ENCODE results near the gene FAM222B.

Gene FAM222B

DNA sequence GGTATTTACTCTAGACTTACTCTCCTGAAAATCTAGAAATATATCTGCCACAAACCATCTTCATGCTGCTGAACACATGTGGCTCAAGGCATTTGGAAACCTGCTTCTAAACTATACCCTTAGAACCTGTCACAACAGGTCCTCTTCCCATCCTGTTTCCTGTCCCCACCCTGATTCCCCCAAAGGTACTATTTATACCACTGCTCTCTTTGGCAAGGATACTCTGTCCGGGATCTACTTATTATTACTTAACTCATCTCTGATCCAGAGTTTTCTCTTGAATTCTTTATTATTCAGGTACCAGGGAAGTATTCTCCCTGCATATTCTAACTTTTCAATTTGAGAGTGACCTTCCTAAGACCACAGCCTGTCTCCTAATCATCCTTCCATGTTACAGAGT, 65.4 kb downstream of the FAM222B start:
- Histone ChIP-seq H3K4me1 (ENCODE audit: control insufficient read depth, insufficient read depth, low read length, unreplicated experiment) (no peaks in the 10 kb centered on the region), H3K4me3 (ENCODE audit: low read depth, low read length) (no peak overlapping the region), H3K27ac (ENCODE audit: low read depth, low read length) (no peak overlapping the region), H3K36me3 (ENCODE audit: insufficient read depth, low read length) (peaks cover 15% of the 10 kb centered on the region), H3K27me3 (ENCODE audit: insufficient read depth, low read length) (no peaks in the 10 kb centered on the region), H3K79me2 (ENCODE audit: control insufficient read depth, insufficient read depth, low read length, unreplicated experiment) (peaks cover 52% of the 10 kb centered on the region), H2AFZ (ENCODE audit: low read length, unreplicated experiment) (no peak overlapping the region)

GRCh38 chr17:28774206-28774605, 68.4 kb downstream of the FAM222B start:
- Histone ChIP-seq H2AFZ (ENCODE audit: low read length, unreplicated experiment) (no peak overlapping the region), H3K36me3 (ENCODE audit: insufficient read depth, low read length) (peaks cover 4% of the 10 kb centered on the region; the same call in 1 of the 2 replicates), H3K79me2 (ENCODE audit: control insufficient read depth, insufficient read depth, low read length, unreplicated experiment) (peaks cover 53% of the 10 kb centered on the region), H3K27ac (ENCODE audit: low read depth, low read length) (no peak overlapping the region), H3K4me1 (ENCODE audit: control insufficient read depth, insufficient read depth, low read length, unreplicated experiment) (no peaks in the 10 kb centered on the region), H3K27me3 (ENCODE audit: insufficient read depth, low read length) (no peaks in the 10 kb centered on the region), H3K4me3 (ENCODE audit: low read depth, low read length) (no peak overlapping the region)

GRCh38 chr17:28773736-28774135, 68.9 kb downstream of the FAM222B start:
- Histone ChIP-seq H3K79me2 (ENCODE audit: control insufficient read depth, insufficient read depth, low read length, unreplicated experiment) (peaks cover 48% of the 10 kb centered on the region), H3K36me3 (ENCODE audit: insufficient read depth, low read length) (no peaks in the 10 kb centered on the region), H2AFZ (ENCODE audit: low read length, unreplicated experiment) (no peak overlapping the region), H3K27me3 (ENCODE audit: insufficient read depth, low read length) (no peaks in the 10 kb centered on the region), H3K4me3 (ENCODE audit: low read depth, low read length) (no peak overlapping the region), H3K4me1 (ENCODE audit: control insufficient read depth, insufficient read depth, low read length, unreplicated experiment) (no peaks in the 10 kb centered on the region), H3K27ac (ENCODE audit: low read depth, low read length) (no peak overlapping the region)

GRCh38 chr17:28765038-28765437, 77.6 kb downstream of the FAM222B start:
- H3K36me3 ChIP-seq (ENCODE audit: insufficient read depth, low read length), result peaks cover 19% of the 10 kb centered on the region
- no peak overlapping the region for H3K4me3 ChIP-seq (ENCODE audit: low read depth, low read length)
- H2AFZ ChIP-seq (ENCODE audit: low read length, unreplicated experiment), result no peak overlapping the region
- H3K4me1 ChIP-seq (ENCODE audit: control insufficient read depth, insufficient read depth, low read length, unreplicated experiment), result peaks cover 7% of the 10 kb centered on the region
- H3K79me2 ChIP-seq (ENCODE audit: control insufficient read depth, insufficient read depth, low read length, unreplicated experiment), result peaks cover 34% of the 10 kb centered on the region
- no peak overlapping the region for H3K27ac ChIP-seq (ENCODE audit: low read depth, low read length)
- no peaks in the 10 kb centered on the region for H3K27me3 ChIP-seq (ENCODE audit: insufficient read depth, low read length)

DNA sequence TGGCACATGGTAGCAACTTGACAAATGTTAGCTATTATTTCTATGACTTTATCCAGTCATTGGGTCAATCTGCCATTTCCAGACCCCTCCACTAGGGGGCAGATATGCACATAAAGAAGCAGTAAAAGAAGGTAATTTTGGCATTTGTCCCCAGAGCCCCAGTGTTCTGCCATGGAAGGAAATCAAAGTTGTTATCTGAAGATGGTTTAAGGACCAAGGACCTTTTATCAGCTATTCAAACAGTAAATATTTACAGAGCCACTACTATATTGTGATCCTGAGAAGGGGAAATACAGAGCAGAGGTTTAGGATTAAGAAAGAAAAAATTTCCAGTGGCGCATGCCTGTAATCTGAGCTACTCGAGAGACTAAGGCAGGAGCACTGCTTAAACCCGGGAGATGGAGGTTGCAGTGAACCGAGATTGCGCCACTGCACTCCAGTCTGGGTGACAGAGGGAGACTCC, 78.8 kb downstream of the FAM222B start:
- Histone ChIP-seq H3K27ac (ENCODE audit: low read depth, low read length) (no peak overlapping the region), H3K36me3 (ENCODE audit: insufficient read depth, low read length) (peaks cover 19% of the 10 kb centered on the region), H2AFZ (ENCODE audit: low read length, unreplicated experiment) (no peak overlapping the region), H3K79me2 (ENCODE audit: control insufficient read depth, insufficient read depth, low read length, unreplicated experiment) (peaks cover 28% of the 10 kb centered on the region), H3K4me1 (ENCODE audit: control insufficient read depth, insufficient read depth, low read length, unreplicated experiment) (peaks cover 7% of the 10 kb centered on the region), H3K27me3 (ENCODE audit: insufficient read depth, low read length) (no peaks in the 10 kb centered on the region), H3K4me3 (ENCODE audit: low read depth, low read length) (no peak overlapping the region)

- peaks cover 7% of the 10 kb centered on the region for H3K4me1 ChIP-seq (ENCODE audit: control insufficient read depth, insufficient read depth, low read length, unreplicated experiment)
- no peak overlapping the region for H2AFZ ChIP-seq (ENCODE audit: low read length, unreplicated experiment)
- peaks cover 19% of the 10 kb centered on the region for H3K36me3 ChIP-seq (ENCODE audit: insufficient read depth, low read length)
- H3K27ac ChIP-seq (ENCODE audit: low read depth, low read length), result no peak overlapping the region
- no peaks in the 10 kb centered on the region for H3K27me3 ChIP-seq (ENCODE audit: insufficient read depth, low read length)
- H3K79me2 ChIP-seq (ENCODE audit: control insufficient read depth, insufficient read depth, low read length, unreplicated experiment), result peaks cover 28% of the 10 kb centered on the region
- H3K4me3 ChIP-seq (ENCODE audit: low read depth, low read length), result no peak overlapping the region
Observed at GRCh38 chr17:28763137-28763799, 79.3 kb downstream of the FAM222B start.

GRCh38 chr17:28760601-28761562, 81.7 kb downstream of the FAM222B start:
- H3K4me1 ChIP-seq (ENCODE audit: control insufficient read depth, insufficient read depth, low read length, unreplicated experiment), result peaks cover 10% of the 10 kb centered on the region
- H3K27ac ChIP-seq (ENCODE audit: low read depth, low read length), result no peak overlapping the region
- H3K4me3 ChIP-seq (ENCODE audit: low read depth, low read length), result no peak overlapping the region
- H2AFZ ChIP-seq (ENCODE audit: low read length, unreplicated experiment), result no peak overlapping the region
- peaks cover 15% of the 10 kb centered on the region; the same call in 1 of the 2 replicates for H3K36me3 ChIP-seq (ENCODE audit: insufficient read depth, low read length)
- H3K27me3 ChIP-seq (ENCODE audit: insufficient read depth, low read length), result no peaks in the 10 kb centered on the region
- H3K79me2 ChIP-seq (ENCODE audit: control insufficient read depth, insufficient read depth, low read length, unreplicated experiment), result peaks cover 18% of the 10 kb centered on the region

DNA sequence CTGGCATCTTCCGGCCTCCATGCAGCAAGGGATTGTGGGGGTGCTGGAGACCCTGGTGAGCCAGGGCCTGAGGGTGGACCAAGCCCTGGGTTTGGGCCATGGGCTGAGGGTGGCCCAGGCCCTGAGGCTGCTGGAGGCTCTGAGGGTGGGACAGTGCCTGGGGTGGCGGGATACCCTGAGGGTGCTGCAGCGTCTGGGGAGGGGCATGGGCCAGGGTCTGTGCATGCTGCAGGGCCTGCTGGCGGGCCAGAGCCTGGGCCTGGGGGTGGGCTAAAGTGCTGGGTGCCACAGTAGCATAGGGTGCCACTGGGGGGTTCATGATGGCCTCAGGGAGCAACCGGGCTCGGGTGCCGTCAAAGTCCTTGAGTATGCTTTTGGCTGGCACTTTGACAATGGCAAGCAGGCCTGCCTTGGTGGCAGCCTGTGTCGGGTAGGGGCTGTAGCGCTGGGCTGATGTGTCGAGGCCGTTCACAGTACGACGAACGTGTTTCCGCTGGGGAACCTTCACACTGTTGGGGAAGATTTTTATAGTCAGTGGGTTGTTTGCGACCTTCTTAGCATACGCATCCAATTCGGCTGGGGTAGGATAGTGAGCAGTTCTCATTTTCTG, 83.2 kb downstream of the FAM222B start:
- Histone ChIP-seq H3K4me3 (ENCODE audit: low read depth, low read length) (no peak overlapping the region), H3K27ac (ENCODE audit: low read depth, low read length) (no peak overlapping the region), H3K79me2 (ENCODE audit: control insufficient read depth, insufficient read depth, low read length, unreplicated experiment) (peaks cover 12% of the 10 kb centered on the region), H3K36me3 (ENCODE audit: insufficient read depth, low read length) (peaks cover 12% of the 10 kb centered on the region; the same call in 1 of the 2 replicates), H3K4me1 (ENCODE audit: control insufficient read depth, insufficient read depth, low read length, unreplicated experiment) (peaks cover 19% of the 10 kb centered on the region), H2AFZ (ENCODE audit: low read length, unreplicated experiment) (no peak overlapping the region), H3K27me3 (ENCODE audit: insufficient read depth, low read length) (no peaks in the 10 kb centered on the region)

DNA sequence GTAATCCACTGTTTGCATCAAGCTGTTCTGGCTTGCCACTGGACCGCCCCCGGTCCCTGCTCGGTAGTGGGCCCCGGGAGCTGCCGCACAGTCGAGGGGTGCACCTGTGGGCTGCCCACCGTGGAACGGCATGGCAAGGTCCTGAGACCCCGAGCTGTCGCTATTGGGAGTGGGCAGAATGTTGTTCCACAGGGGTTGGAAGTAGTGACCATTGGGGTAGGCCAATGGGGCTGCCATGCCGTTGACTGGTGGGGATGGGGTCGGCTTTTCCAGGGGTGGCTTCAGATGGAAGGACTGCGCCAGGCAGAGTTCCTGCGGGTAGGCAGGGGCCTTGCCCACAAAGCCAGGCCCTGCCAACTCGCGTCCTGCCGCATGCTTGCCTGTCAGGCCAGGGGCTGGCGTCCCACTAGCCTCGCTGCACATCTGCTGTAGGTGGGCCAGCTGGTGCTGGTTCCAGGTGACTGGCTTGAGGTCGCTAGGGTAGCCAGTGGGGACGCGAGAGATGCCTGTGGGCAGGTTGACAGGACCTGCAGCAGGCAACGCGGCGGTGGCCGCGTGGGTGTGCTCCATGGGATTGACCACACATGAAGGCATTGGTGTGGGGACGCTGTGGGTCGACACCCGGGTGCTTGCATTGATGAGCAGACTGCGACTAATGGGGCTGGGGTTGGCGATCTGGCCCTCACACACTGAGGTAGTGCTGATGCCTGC, 84.0 kb downstream of the FAM222B start:
- Histone ChIP-seq H3K36me3 (ENCODE audit: insufficient read depth, low read length) (peaks cover 12% of the 10 kb centered on the region; the same call in 1 of the 2 replicates), H3K27ac (ENCODE audit: low read depth, low read length) (no peak overlapping the region), H2AFZ (ENCODE audit: low read length, unreplicated experiment) (no peak overlapping the region), H3K79me2 (ENCODE audit: control insufficient read depth, insufficient read depth, low read length, unreplicated experiment) (peaks cover 11% of the 10 kb centered on the region), H3K4me3 (ENCODE audit: low read depth, low read length) (no peak overlapping the region), H3K27me3 (ENCODE audit: insufficient read depth, low read length) (no peaks in the 10 kb centered on the region), H3K4me1 (ENCODE audit: control insufficient read depth, insufficient read depth, low read length, unreplicated experiment) (peaks cover 19% of the 10 kb centered on the region)
